ENCODE results near the gene PHF2. TPM values are rescaled to one million over a fixed set of nuclear protein-coding genes. Genes with fewer than 3 reads are reported as not detected.

Gene PHF2
- 10 to 100 TPM; 23.3 to 33.1 (median 28.6) TPM for total RNA-seq

DNA sequence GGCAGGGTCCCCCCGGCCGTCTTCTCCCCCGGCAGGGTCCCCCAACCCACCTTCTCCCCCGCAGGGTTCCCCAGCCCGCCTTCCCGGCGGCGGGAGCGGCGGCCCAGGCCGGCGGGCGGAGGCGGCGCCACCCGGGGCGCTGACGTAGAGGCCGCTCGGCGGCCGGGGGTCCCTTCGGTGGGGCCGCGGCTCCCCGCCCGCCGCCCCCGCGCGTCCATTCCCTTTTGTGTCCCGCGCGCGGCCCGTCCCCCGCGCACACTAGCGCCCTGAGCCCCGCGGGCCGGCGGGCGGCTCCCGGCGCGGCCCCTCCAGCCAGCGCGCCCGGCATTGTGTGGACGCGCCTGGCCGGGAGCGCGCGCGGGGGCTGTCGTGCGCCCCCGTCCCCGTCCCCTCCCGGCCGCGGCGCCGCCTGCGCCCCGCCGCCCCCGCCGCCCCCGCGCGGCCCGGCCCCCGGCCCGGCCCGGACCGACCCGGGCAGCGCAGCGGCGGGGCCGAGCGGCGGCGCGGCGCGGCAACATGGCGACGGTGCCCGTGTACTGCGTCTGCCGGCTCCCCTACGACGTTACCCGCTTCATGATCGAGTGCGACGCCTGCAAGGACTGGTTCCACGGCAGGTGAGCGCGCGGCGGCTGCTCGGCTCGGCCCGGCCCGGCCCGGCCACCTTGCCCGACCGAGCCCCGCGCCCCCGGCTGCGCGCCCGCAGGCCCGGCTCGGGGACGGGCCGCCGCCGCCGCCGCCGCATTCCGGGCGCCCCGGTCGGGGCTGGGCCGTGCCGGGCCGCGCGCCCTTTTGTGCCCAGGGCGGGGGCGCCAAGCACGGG lies at the start of gene PHF2:
TSS of gene PHF2 (plus strand) at position 327 of the 820 bp plus-strand sequence. CDS start at position 517, 190 bp downstream.
- intact Hi-C loops (cut with DNase I; ENCODE audit: low total_unique reads) = no loop called here
- TF ChIP-seq, protein P1, sequence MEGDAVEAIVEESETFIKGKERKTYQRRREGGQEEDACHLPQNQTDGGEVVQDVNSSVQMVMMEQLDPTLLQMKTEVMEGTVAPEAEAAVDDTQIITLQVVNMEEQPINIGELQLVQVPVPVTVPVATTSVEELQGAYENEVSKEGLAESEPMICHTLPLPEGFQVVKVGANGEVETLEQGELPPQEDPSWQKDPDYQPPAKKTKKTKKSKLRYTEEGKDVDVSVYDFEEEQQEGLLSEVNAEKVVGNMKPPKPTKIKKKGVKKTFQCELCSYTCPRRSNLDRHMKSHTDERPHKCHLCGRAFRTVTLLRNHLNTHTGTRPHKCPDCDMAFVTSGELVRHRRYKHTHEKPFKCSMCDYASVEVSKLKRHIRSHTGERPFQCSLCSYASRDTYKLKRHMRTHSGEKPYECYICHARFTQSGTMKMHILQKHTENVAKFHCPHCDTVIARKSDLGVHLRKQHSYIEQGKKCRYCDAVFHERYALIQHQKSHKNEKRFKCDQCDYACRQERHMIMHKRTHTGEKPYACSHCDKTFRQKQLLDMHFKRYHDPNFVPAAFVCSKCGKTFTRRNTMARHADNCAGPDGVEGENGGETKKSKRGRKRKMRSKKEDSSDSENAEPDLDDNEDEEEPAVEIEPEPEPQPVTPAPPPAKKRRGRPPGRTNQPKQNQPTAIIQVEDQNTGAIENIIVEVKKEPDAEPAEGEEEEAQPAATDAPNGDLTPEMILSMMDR (IDR thresholded peaks at IDR 0.05) = no peak
- TF ChIP-seq POLR2A (IDR thresholded peaks at IDR 0.05) = no peak
- peak in 1 of 2 donors; percentile 83 for DNase-seq (ENCODE audit: low spot score in 2 of 2)
- WGBS, 2 donors = 0 to 2% methylated on average over 20 to 38 of the region's 140 CpGs
- peak within 1 kb of the TSS; percentile 70 for H3K4me3 ChIP-seq (ENCODE audit: low read depth, poor library complexity, severe bottlenecking)

DNA sequence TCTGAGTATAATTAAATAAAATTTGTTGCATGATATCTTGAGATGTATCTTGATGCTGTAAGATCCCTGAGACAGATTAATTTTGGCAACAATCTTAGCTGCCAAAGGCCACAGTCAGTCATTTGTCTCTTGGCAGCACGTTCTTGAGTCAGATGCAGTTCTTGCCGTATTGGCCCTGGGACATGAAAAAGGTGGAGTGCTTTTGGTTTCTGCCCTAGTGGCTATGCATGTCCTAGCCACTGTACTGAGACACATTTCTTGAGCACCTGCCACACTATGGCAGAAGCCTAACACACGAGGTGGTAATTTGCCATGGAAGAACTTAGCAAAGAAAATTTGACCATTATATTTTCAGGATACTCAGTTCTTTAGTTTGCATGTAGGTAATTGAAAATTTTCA lies 45.0 kb upstream of the PHF2 start:
- 37 to 38% methylated on average over 3 of the region's 3 CpGs for WGBS, 2 donors
- intact Hi-C loops (cut with DNase I; ENCODE audit: low total_unique reads) = no loop called here
- DNase-seq (ENCODE audit: low spot score in 2 of 2) = no peak
- H3K4me3 ChIP-seq (ENCODE audit: low read depth, poor library complexity, severe bottlenecking) = no peak overlapping the region
- TF ChIP-seq POLR2A (IDR thresholded peaks at IDR 0.05) = no peak
- TF ChIP-seq, protein P1 (IDR thresholded peaks at IDR 0.05) = no peak

DNA sequence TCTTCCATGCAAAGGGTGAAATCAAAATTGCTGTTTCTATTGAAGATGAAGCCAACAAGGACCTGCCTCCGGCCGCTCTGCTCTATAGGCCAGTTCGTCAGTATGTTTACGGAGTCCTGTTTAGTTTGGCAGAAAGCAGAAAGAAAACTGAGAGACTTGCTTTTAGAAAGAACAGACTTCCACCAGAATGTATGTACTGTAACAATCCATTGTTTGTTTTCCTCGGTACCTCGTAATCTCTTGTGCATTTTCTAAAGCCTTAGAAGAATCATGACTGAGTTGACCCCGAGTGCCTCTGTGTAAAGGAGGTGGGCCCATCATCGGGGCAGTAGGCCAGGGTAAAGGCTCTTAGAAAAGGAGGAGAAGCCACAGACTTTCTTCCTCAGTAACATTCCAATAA lies 44.2 kb upstream of the PHF2 start:
- no peak overlapping the region for H3K4me3 ChIP-seq (ENCODE audit: low read depth, poor library complexity, severe bottlenecking)
- intact Hi-C loops (cut with DNase I; ENCODE audit: low total_unique reads) = no loop called here
- TF ChIP-seq POLR2A (IDR thresholded peaks at IDR 0.05) = no peak
- TF ChIP-seq, protein P1 (IDR thresholded peaks at IDR 0.05) = no peak
- no peak for DNase-seq (ENCODE audit: low spot score in 2 of 2)
- WGBS, 2 donors = 83 to 92% methylated on average over 8 of the region's 8 CpGs

DNA sequence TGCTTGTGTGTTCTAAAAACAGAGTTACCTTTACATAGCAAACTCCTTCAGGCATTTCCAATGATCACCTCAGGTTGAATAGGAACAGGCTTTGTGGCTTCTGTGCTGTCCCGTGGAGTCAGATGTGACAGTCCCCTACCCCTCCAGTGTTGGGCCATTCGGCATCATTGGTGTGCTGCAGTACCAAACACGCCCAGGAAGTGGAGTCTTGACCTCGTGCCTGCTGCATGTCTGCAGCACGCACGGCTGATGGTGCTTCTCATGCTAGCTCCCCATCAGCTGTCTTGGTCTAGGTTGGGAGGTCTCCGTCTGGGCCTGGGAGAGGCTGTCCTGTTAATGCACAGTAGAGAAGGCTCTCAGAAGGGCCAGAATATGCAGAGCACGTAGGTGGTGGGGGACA lies 42.5 kb upstream of the PHF2 start:
- no peak overlapping the region for H3K4me3 ChIP-seq (ENCODE audit: low read depth, poor library complexity, severe bottlenecking)
- intact Hi-C loops (cut with DNase I; ENCODE audit: low total_unique reads) = no loop called here
- TF ChIP-seq, protein P1 (IDR thresholded peaks at IDR 0.05) = no peak
- no peak for TF ChIP-seq POLR2A (IDR thresholded peaks at IDR 0.05)
- 90 to 95% methylated on average over 8 of the region's 8 CpGs for WGBS, 2 donors
- DNase-seq (ENCODE audit: low spot score in 2 of 2) = no peak

DNA sequence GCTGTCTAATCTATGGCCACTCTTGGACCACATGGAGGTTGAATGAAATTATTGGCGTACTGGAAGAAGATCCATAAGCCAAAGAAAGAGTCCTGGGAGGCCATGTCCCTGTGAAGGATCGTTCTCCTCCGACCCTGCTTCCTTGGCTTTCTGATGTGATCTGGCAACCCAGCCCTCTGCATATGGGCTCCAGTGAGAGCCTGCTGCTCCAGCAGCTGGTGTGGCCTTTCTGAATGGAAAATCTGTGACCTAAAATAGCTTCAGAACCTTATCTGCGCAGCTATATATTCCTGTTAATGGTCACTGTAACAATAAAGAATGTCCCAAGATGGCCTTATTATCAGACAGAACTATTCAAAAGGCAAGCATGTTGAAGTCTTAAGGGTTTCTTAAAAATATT lies 40.2 kb upstream of the PHF2 start:
- intact Hi-C loops (cut with DNase I; ENCODE audit: low total_unique reads) = no loop called here
- 87 to 94% methylated on average over 4 of the region's 4 CpGs for WGBS, 2 donors
- no peak for TF ChIP-seq POLR2A (IDR thresholded peaks at IDR 0.05)
- TF ChIP-seq, protein P1 (IDR thresholded peaks at IDR 0.05) = no peak
- DNase-seq (ENCODE audit: low spot score in 2 of 2) = no peak
- no peak overlapping the region for H3K4me3 ChIP-seq (ENCODE audit: low read depth, poor library complexity, severe bottlenecking)
